Activated CD8-positive, alpha-beta memory T cell treated with anti-CD3 and anti-CD28 coated beads for 36 hours (primary cell): Measurements from ENCODE around the gene ZC3H7A. TPM values are rescaled to one million over a fixed set of nuclear protein-coding genes. Genes with fewer than 3 reads are reported as not detected.

Source experiments
- CTCF ChIA-PET: fragments of 350-600 bp; sonication (Branson Sonifier 250); formaldehyde crosslinking; loops from one replicate; lab custom pipeline; 2021; ENCODE audit warnings: antibody characterized with exemption; lab: Charles Lee
- POLR2A ChIA-PET: fragments of 350-600 bp; sonication (Branson Sonifier 250); formaldehyde crosslinking; loops from one replicate; lab custom pipeline; 2021; ENCODE audit warnings: antibody characterized with exemption; lab: Charles Lee
- total RNA-seq, 2 experiments: library from RNA; stranded (reverse); gene quantifications; one replicate each; pipeline ENCODE4 v1.2.3, GENCODE V29; 2021

Gene ZC3H7A
- total RNA-seq, 2 experiments from 2014 or later = 50.6 to 52.0 TPM

GRCh38 chr16:11750056-11750455 lies 47.0 kb downstream of the ZC3H7A start:
- POLR2A ChIA-PET = no interaction called here
- CTCF ChIA-PET = no interaction called here

- CTCF ChIA-PET = interaction anchor here (0.9 kb wide), 1 partner anchor 49 kb away, joined by 3 read pairs; the partner anchor contains the start of gene ZC3H7A
- POLR2A ChIA-PET = no interaction called here
Observed at GRCh38 chr16:11748404-11749254, 48.4 kb downstream of the ZC3H7A start.

GRCh38 chr16:11747949-11748403 lies 49.1 kb downstream of the ZC3H7A start:
- ChIA-PET POLR2A (no interaction called here), CTCF (interaction anchor here (0.9 kb wide), 1 partner anchor 49 kb away, joined by 3 read pairs; the partner anchor contains the start of gene ZC3H7A)

GRCh38 chr16:11744075-11744470 lies 53.0 kb downstream of the ZC3H7A start:
- ChIA-PET POLR2A (interaction anchor here (0.7 to 3.9 kb wide), 2 partner anchors 54 to 592 kb away, joined by 3 to 33 read pairs; partner anchors contain the start of gene ZC3H7A), CTCF (interaction anchor here (0.5 to 3.3 kb wide), 4 partner anchors 16 to 790 kb away, joined by 3 to 19 read pairs (median 4); partner anchors contain the start of gene ZC3H7A)

GRCh38 chr16:11743308-11744074 lies 53.6 kb downstream of the ZC3H7A start:
- CTCF ChIA-PET = interaction anchor here (0.6 to 3.3 kb wide), 4 partner anchors 17 to 790 kb away, joined by 3 to 19 read pairs (median 3); partner anchors contain the start of gene ZC3H7A
- POLR2A ChIA-PET = interaction anchor here (0.7 to 3.9 kb wide), 6 partner anchors 7 to 592 kb away, joined by 3 to 33 read pairs (median 4); partner anchors contain the start of genes RSL1D1, SOCS1 and ZC3H7A

- POLR2A ChIA-PET = interaction anchor here (0.7 to 3.9 kb wide), 9 partner anchors 8 to 487 kb away, joined by 3 to 33 read pairs (median 4); partner anchors contain the start of genes GSPT1, RSL1D1, SOCS1 and ZC3H7A
- CTCF ChIA-PET = interaction anchor here (0.7 to 3.3 kb wide), 3 partner anchors 18 to 181 kb away, joined by 3 to 19 read pairs (median 3); partner anchors contain the start of gene ZC3H7A
Observed at GRCh38 chr16:11742536-11743307, 54.3 kb downstream of the ZC3H7A start, which contains the start of gene TXNDC11. TXNDC11 (minus strand) TSS chr16:11742857; CDS start chr16:11742730, 127 bp downstream.

GRCh38 chr16:11742093-11742535 lies 54.9 kb downstream of the ZC3H7A start:
- POLR2A ChIA-PET = interaction anchor here (0.7 to 3.9 kb wide), 7 partner anchors 11 to 487 kb away, joined by 3 to 33 read pairs (median 3); partner anchors contain the start of genes GSPT1, RSL1D1, SOCS1 and ZC3H7A

GRCh38 chr16:11740567-11740966 lies 56.5 kb downstream of the ZC3H7A start:
- ChIA-PET CTCF (no interaction called here), POLR2A (no interaction called here)

More at GRCh38 chr16:11742093-11742535, 54.9 kb downstream of the ZC3H7A start:
- CTCF ChIA-PET = interaction anchor here (3.3 kb wide), 1 partner anchor 55 kb away, joined by 19 read pairs; the partner anchor contains the start of gene ZC3H7A

- ChIA-PET CTCF (interaction anchor here (0.5 to 1.2 kb wide), 2 partner anchors 74 to 123 kb away, joined by 3 read pairs; no protein-coding TSS in a partner anchor), POLR2A (interaction anchor here (0.9 kb wide), 1 partner anchor 59 kb away, joined by 3 read pairs; no protein-coding TSS in a partner anchor)
Observed at GRCh38 chr16:11738742-11739544, 58.1 kb downstream of the ZC3H7A start.

- POLR2A ChIA-PET = no interaction called here
- CTCF ChIA-PET = no interaction called here
Observed at GRCh38 chr16:11737713-11738112, 59.3 kb downstream of the ZC3H7A start.

GRCh38 chr16:11736903-11737302 lies 60.2 kb downstream of the ZC3H7A start:
- POLR2A ChIA-PET = no interaction called here
- CTCF ChIA-PET = interaction anchor here (1.6 kb wide), 1 partner anchor 60 kb away, joined by 4 read pairs; the partner anchor contains the start of gene ZC3H7A

GRCh38 chr16:11735787-11736186 lies 61.3 kb downstream of the ZC3H7A start:
- POLR2A ChIA-PET = no interaction called here

GRCh38 chr16:11734653-11735043 lies 62.4 kb downstream of the ZC3H7A start:
- ChIA-PET POLR2A (no interaction called here), CTCF (interaction anchor here (1.0 to 1.6 kb wide), 2 partner anchors 23 to 328 kb away, joined by 3 to 4 read pairs; no protein-coding TSS in a partner anchor)

More at GRCh38 chr16:11735787-11736186, 61.3 kb downstream of the ZC3H7A start:
- CTCF ChIA-PET = interaction anchor here (1.6 kb wide), 1 partner anchor 61 kb away, joined by 4 read pairs; the partner anchor contains the start of gene ZC3H7A

- ChIA-PET CTCF (interaction anchor here (1.0 to 1.6 kb wide), 2 partner anchors 23 to 327 kb away, joined by 3 to 4 read pairs; no protein-coding TSS in a partner anchor), POLR2A (no interaction called here)
Observed at GRCh38 chr16:11734025-11734652, 62.9 kb downstream of the ZC3H7A start.

GRCh38 chr16:11731222-11731621 lies 65.8 kb downstream of the ZC3H7A start:
- POLR2A ChIA-PET = interaction anchor here (0.6 kb wide), 1 partner anchor 11 kb away, joined by 3 read pairs; the partner anchor contains the start of gene TXNDC11

GRCh38 chr16:11729787-11730186 lies 67.3 kb downstream of the ZC3H7A start:
- CTCF ChIA-PET = no interaction called here
- POLR2A ChIA-PET = no interaction called here

More at GRCh38 chr16:11731222-11731621, 65.8 kb downstream of the ZC3H7A start:
- CTCF ChIA-PET = no interaction called here
